Mammary epithelial cell (primary cell): ENCODE data around the gene NHERF1.

Experiments
- CTCF ChIP-seq, 2 donors: IDR thresholded peaks in 1 of 2; conservative IDR thresholded peaks in 1 of 2; 2 replicates each; pipeline ENCODE4 v1.5.1; 2011 to 2012; ENCODE audit warnings: inconsistent platforms in 2 of 2, low read length in 2 of 2, mild to moderate bottlenecking in 2 of 2, control low read depth in 1 of 2, low read depth in 1 of 2; ENCODE audit not compliant: insufficient read depth in 1 of 2; ENCODE audit errors: extremely low read depth in 1 of 2
- EZH2 ChIP-seq: IDR thresholded peaks from 2 replicates; pipeline ENCODE4 v1.6.1; 2012; ENCODE audit warnings: low read length, inconsistent platforms, borderline replicate concordance

GRCh38 chr17:74757931-74758847, 9.8 kb downstream of the NHERF1 start:
- TF ChIP-seq CTCF (conservative IDR thresholded peaks at IDR 0.05 in 1 of 2, IDR thresholded peaks at IDR 0.05 in 1 of 2; ENCODE audit: extremely low read depth in 1 of 2, insufficient read depth in 1 of 2, low read depth in 1 of 2, low read length in 2 of 2) (no peak), EZH2 (no peak)
